Measurements from ENCODE around the gene HDAC4. TPM values are rescaled to one million over a fixed set of nuclear protein-coding genes. Genes with fewer than 3 reads are reported as not detected.

The HDAC4 gene
- total and polyA plus RNA-seq, 2 donors from 2014 or later, result 2.2 to 56.8 TPM

DNA sequence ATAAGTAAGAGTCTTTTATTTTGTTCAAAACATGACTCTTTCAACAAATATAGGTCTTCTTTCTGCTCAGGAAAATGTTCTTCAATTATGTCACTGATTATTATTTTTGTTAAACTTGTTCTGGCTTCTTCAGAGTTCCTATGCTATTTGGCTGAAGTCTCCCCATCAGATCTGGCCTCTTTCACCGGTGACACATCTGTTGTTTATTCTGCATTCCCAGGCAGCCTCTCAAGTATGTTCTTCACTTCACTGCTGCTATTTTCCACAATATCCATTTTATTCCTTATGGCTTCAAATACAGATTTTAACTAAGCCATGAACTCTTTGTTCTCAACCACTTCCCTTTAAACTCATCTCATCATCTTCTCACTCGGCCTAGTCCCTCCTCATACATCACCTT lies 45.7 kb downstream of the HDAC4 start:
- intact Hi-C loops (cut with DNase I), result no loop called here
- FAIRE-seq (no peak), DNase-seq (no peak)
- Histone ChIP-seq H3K27me3 (ENCODE audit: control insufficient read depth, insufficient read depth, low read length) (no peaks in the 10 kb centered on the region), H3K27ac (ENCODE audit: low read depth in 2 of 2, low read length in 2 of 2) (no peak overlapping the region), H3K36me3 (ENCODE audit: control insufficient read depth in 2 of 3, insufficient read depth in 3 of 3, low read length in 3 of 3) (peaks cover 0 to 7% (median 0%) of the 10 kb centered on the region in 3 donors), H3K4me3 (ENCODE audit: low read length in 3 of 3) (no peak overlapping the region), H3K4me1 (ENCODE audit: control insufficient read depth in 2 of 3, insufficient read depth in 2 of 3, low read depth in 1 of 3, low read length in 3 of 3) (no peaks in the 10 kb centered on the region), H3K9me3 (ENCODE audit: control insufficient read depth in 2 of 3, insufficient read depth in 1 of 3, low read length in 3 of 3) (peaks cover 0 to 6% (median 0%) of the 10 kb centered on the region in 3 donors), H3K9ac (ENCODE audit: low read length in 3 of 3) (no peak overlapping the region)
- TF ChIP-seq, protein P1, sequence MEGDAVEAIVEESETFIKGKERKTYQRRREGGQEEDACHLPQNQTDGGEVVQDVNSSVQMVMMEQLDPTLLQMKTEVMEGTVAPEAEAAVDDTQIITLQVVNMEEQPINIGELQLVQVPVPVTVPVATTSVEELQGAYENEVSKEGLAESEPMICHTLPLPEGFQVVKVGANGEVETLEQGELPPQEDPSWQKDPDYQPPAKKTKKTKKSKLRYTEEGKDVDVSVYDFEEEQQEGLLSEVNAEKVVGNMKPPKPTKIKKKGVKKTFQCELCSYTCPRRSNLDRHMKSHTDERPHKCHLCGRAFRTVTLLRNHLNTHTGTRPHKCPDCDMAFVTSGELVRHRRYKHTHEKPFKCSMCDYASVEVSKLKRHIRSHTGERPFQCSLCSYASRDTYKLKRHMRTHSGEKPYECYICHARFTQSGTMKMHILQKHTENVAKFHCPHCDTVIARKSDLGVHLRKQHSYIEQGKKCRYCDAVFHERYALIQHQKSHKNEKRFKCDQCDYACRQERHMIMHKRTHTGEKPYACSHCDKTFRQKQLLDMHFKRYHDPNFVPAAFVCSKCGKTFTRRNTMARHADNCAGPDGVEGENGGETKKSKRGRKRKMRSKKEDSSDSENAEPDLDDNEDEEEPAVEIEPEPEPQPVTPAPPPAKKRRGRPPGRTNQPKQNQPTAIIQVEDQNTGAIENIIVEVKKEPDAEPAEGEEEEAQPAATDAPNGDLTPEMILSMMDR (IDR thresholded peaks at IDR 0.05; ENCODE audit: borderline replicate concordance, extremely low read depth, insufficient read depth), result no peak

DNA sequence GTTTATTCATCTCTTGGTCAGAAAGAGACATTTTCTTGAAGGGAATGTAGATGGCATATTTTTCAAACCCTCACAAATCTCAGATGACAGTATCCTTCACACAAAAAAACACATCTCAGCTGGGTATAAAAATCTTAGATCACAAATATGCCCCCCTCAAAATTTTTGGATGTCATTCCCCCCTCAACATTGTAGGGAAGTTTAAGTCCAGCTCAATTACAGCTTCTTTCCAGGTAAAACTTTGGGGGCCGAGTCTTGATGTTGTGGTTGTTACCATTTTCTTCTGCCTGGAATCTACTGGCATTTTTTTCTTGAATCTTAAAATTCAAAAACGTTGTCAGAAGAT lies 46.1 kb downstream of the HDAC4 start:
- Histone ChIP-seq H3K27me3 (ENCODE audit: control insufficient read depth, insufficient read depth, low read length) (no peaks in the 10 kb centered on the region), H3K9me3 (ENCODE audit: control insufficient read depth in 2 of 3, insufficient read depth in 1 of 3, low read length in 3 of 3) (peaks cover 0 to 6% (median 0%) of the 10 kb centered on the region in 3 donors), H3K4me1 (ENCODE audit: control insufficient read depth in 2 of 3, insufficient read depth in 2 of 3, low read depth in 1 of 3, low read length in 3 of 3) (no peaks in the 10 kb centered on the region), H3K27ac (ENCODE audit: low read depth in 2 of 2, low read length in 2 of 2) (no peak overlapping the region), H3K4me3 (ENCODE audit: low read length in 3 of 3) (no peak overlapping the region), H3K9ac (ENCODE audit: low read length in 3 of 3) (no peak overlapping the region), H3K36me3 (ENCODE audit: control insufficient read depth in 2 of 3, insufficient read depth in 3 of 3, low read length in 3 of 3) (peaks cover 0 to 7% (median 0%) of the 10 kb centered on the region in 3 donors)
- intact Hi-C loops (cut with DNase I), result no loop called here
- DNase-seq, result no peak
- TF ChIP-seq, protein P1 (IDR thresholded peaks at IDR 0.05; ENCODE audit: borderline replicate concordance, extremely low read depth, insufficient read depth), result no peak
- no peak for FAIRE-seq

DNA sequence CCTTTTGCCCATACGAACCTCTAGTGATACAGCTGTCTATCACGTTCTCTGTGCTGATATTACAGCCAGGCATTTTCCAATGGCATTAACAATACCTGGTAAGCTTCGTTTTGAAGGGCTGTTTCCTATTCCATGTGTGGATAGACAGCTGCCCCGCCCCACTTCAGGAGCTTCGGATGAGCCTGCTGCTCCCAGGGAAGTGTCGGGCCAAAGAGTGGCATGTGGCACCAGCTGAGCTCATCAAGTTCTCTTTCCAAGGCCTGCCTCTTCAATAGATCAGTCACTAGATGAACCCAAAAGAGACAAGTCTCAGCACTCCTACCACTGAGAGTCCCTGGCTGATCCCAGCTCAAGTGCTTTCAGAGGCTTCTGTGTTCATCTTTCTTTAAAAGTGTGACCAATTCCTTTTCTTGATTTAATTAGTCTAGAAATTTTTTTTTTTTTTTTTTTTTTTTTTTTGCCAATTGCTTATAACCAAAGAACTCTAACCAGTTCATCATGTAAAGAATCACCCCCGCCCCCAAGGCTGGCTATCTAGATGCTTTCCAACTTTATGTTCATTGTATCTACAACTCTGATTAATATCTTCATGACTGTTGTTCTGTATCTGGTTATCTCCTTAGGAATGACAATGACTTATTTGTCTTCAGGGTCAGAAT lies 46.6 kb downstream of the HDAC4 start:
- H3K36me3 ChIP-seq (ENCODE audit: control insufficient read depth in 2 of 3, insufficient read depth in 3 of 3, low read length in 3 of 3), result peaks cover 0 to 7% (median 0%) of the 10 kb centered on the region in 3 donors
- FAIRE-seq (no peak), DNase-seq (no peak)
- H3K9me3 ChIP-seq (ENCODE audit: control insufficient read depth in 2 of 3, insufficient read depth in 1 of 3, low read length in 3 of 3), result peaks cover 0 to 6% (median 0%) of the 10 kb centered on the region in 3 donors
- H3K27ac ChIP-seq (ENCODE audit: low read depth in 2 of 2, low read length in 2 of 2), result no peak overlapping the region
- TF ChIP-seq, protein P1 (IDR thresholded peaks at IDR 0.05; ENCODE audit: borderline replicate concordance, extremely low read depth, insufficient read depth), result no peak
- no peak overlapping the region for H3K4me3 ChIP-seq (ENCODE audit: low read length in 3 of 3)
- H3K27me3 ChIP-seq (ENCODE audit: control insufficient read depth, insufficient read depth, low read length), result no peaks in the 10 kb centered on the region
- H3K4me1 ChIP-seq (ENCODE audit: control insufficient read depth in 2 of 3, insufficient read depth in 2 of 3, low read depth in 1 of 3, low read length in 3 of 3), result no peaks in the 10 kb centered on the region
- intact Hi-C loops (cut with DNase I), result no loop called here
- H3K9ac ChIP-seq (ENCODE audit: low read length in 3 of 3), result no peak overlapping the region
